HCT116 (cell line): Measurements from ENCODE around the gene ADGRE1. TPM values are rescaled to one million over a fixed set of nuclear protein-coding genes. Genes with fewer than 3 reads are reported as not detected.

Experiments
- ATAC-seq: fragments of 200-7000 bp; cut with Tn5 transposase; 2 replicates; pipeline ENCODE4 v1.9.1; 2020; ENCODE audit warnings: mild to moderate bottlenecking, moderate library complexity
- BruUV-seq: library from RNA; stranded (reverse); fragments of 400-500 nt; replicated peaks from 2 replicates; lab custom pipeline; 2021; lab: Mats Ljungman, UMichigan
- CTCF ChIA-PET: fragments of 300-600 bp; sonication (Branson Sonifier 250); formaldehyde crosslinking; loops from one replicate; lab custom pipeline; 2021; ENCODE audit warnings: antibody characterized with exemption; lab: Charles Lee
- POLR2A ChIA-PET: fragments of 300-600, 350-600 bp; sonication (Branson Sonifier 250); formaldehyde crosslinking; loops from one replicate; lab custom pipeline; 2021; ENCODE audit warnings: antibody characterized with exemption; lab: Charles Lee
- RAD21 ChIA-PET, 2 experiments: fragments of 300-600 bp; sonication (Branson Sonifier 250); formaldehyde crosslinking; loops; one replicate each; lab custom pipeline; 2023; ENCODE audit warnings: low total read pairs in 2 of 2; ENCODE audit not compliant: uncharacterized antibody in 2 of 2, unreplicated experiment in 2 of 2, low non-redundant PET in 1 of 2; lab: Charles Lee
- DNase-seq: peaks from one replicate; pipeline ENCODE4 v3.0.0-alpha.2; 2010; ENCODE audit warnings: low read depth, low spot score
- H2AFZ ChIP-seq: fragments of 200-600 bp; shearing (Covaris generic), sonication (generic); 2 replicates; pipeline ENCODE4 v1.6.1; 2017; ENCODE audit warnings: low read depth, mixed run types, mixed read lengths, antibody characterized with exemption, low read length; ENCODE audit not compliant: poor library complexity, severe bottlenecking
- H3K27ac ChIP-seq: 2 replicates; pipeline ENCODE4 v1.5.1; 2012; ENCODE audit warnings: low read depth, low read length
- H3K27me3 ChIP-seq: fragments of 200-600 bp; sonication (generic); 2 replicates; pipeline ENCODE4 v1.6.1; 2016; ENCODE audit warnings: mixed run types, low read length, mixed read lengths; ENCODE audit not compliant: insufficient read depth
- H3K36me3 ChIP-seq, 2 experiments: fragments of 200-500 bp in 1 of 2; fragments of 200-600 bp in 1 of 2; sonication (Bioruptor generic) in 1 of 2; sonication (generic) in 1 of 2; 2 replicates each; pipeline versions ENCODE4 v1.5.1 to v1.6.1; 2014 to 2016; ENCODE audit warnings: low read length in 2 of 2, inconsistent platforms in 1 of 2, mixed read lengths in 1 of 2, mixed run types in 1 of 2; ENCODE audit not compliant: insufficient read depth in 2 of 2, control insufficient read depth in 1 of 2
- H3K4me1 ChIP-seq, 2 experiments: fragments of 200-600 bp in 1 of 2; sonication (generic) in 1 of 2; 2 replicates each; pipeline versions ENCODE4 v1.5.1 to v1.6.1; 2012 to 2017; ENCODE audit warnings: low read length in 2 of 2, inconsistent platforms in 1 of 2, mild to moderate bottlenecking in 1 of 2, mixed read lengths in 1 of 2, mixed run types in 1 of 2, moderate library complexity in 1 of 2; ENCODE audit not compliant: insufficient read depth in 2 of 2, control insufficient read depth in 1 of 2
- H3K4me2 ChIP-seq: fragments of 200-600 bp; sonication (generic); 2 replicates; pipeline ENCODE4 v1.6.1; 2017; ENCODE audit warnings: mixed run types, low read length, mixed read lengths
- H3K4me3 ChIP-seq, 2 experiments: fragments of 200-600 bp in 1 of 2; sonication (generic) in 1 of 2; replicated peaks in 1 of 2; 2 replicates each; pipeline ENCODE4 v1.5.1; 2011 to 2016; ENCODE audit warnings: low read length in 2 of 2, control low read depth in 1 of 2, low read depth in 1 of 2, mild to moderate bottlenecking in 1 of 2, mixed read lengths in 1 of 2, mixed run types in 1 of 2
- H3K79me2 ChIP-seq: fragments of 200-600 bp; sonication (generic); 2 replicates; pipeline ENCODE4 v1.6.1; 2017; ENCODE audit warnings: mild to moderate bottlenecking, mixed run types, low read length, moderate library complexity, mixed read lengths; ENCODE audit not compliant: insufficient read depth
- H3K9ac ChIP-seq: fragments of 200-600 bp; sonication (generic); 2 replicates; pipeline ENCODE4 v1.6.1; 2016; ENCODE audit warnings: low read length, mixed read lengths
- H3K9me2 ChIP-seq: fragments of 200-600 bp; sonication (generic), shearing (Covaris generic); 2 replicates; pipeline ENCODE4 v1.6.1; 2017; ENCODE audit warnings: mixed run types, mild to moderate bottlenecking, moderate library complexity; ENCODE audit not compliant: insufficient read depth
- H3K9me3 ChIP-seq, 2 experiments: fragments of 200-500 bp in 1 of 2; fragments of 200-600 bp in 1 of 2; sonication (Bioruptor generic) in 1 of 2; sonication (generic) in 1 of 2; 2 replicates each; pipeline ENCODE4 v1.6.1; 2014 to 2017; ENCODE audit warnings: low read length in 2 of 2, mixed read lengths in 2 of 2, inconsistent platforms in 1 of 2, low read depth in 1 of 2, mild to moderate bottlenecking in 1 of 2, mixed run types in 1 of 2, moderate library complexity in 1 of 2; ENCODE audit not compliant: control insufficient read depth in 1 of 2, insufficient read depth in 1 of 2
- H4K20me1 ChIP-seq: fragments of 200-600 bp; sonication (generic), shearing (Covaris generic); 2 replicates; pipeline ENCODE4 v1.6.1; 2017; ENCODE audit warnings: mixed run types, mild to moderate bottlenecking, moderate library complexity; ENCODE audit not compliant: insufficient read depth
- CEBPB ChIP-seq: IDR thresholded peaks from 2 replicates; pipeline ENCODE4 v1.6.1; 2012; ENCODE audit warnings: low read depth
- EZH2 ChIP-seq: fragments of 200-600 bp; sonication (generic); IDR thresholded peaks from 2 replicates; pipeline ENCODE4 v1.6.1; 2017; ENCODE audit warnings: antibody characterized with exemption, mixed run types
- EZH2phosphoT487 ChIP-seq: fragments of 200-600 bp; IDR thresholded peaks from 2 replicates; pipeline ENCODE4 v1.6.1; 2018; ENCODE audit warnings: antibody characterized with exemption, borderline replicate concordance
- FOSL1 ChIP-seq: IDR thresholded peaks from 2 replicates; pipeline ENCODE4 v1.6.1; 2012; ENCODE audit warnings: low read depth
- JUND ChIP-seq: IDR thresholded peaks from 2 replicates; pipeline ENCODE4 v1.6.1; 2012
- RAD21 ChIP-seq: IDR thresholded peaks from 2 replicates; pipeline ENCODE4 v1.6.1; 2012; ENCODE audit warnings: low read depth, mild to moderate bottlenecking
- SIN3A ChIP-seq: IDR thresholded peaks from 2 replicates; pipeline ENCODE4 v1.6.1; 2012; ENCODE audit warnings: low read depth
- SP1 ChIP-seq: IDR thresholded peaks from 2 replicates; pipeline ENCODE4 v1.6.1; 2012; ENCODE audit warnings: low read depth
- TCF7L2 ChIP-seq: IDR thresholded peaks from 2 replicates; pipeline ENCODE4 v1.7.0; 2011; ENCODE audit warnings: borderline replicate concordance, inconsistent platforms; ENCODE audit not compliant: insufficient read depth, insufficient read length; ENCODE audit errors: extremely low read depth
- YY1 ChIP-seq: IDR thresholded peaks from 2 replicates; pipeline ENCODE4 v1.6.1; 2011; ENCODE audit warnings: low read length, low read depth, moderate library complexity, mild to moderate bottlenecking; ENCODE audit not compliant: insufficient replicate concordance; ENCODE audit errors: extremely low read depth
- ZFX ChIP-seq: fragments of 450-650 bp; IDR thresholded peaks from 2 replicates; pipeline ENCODE4 v1.6.1; 2017
- ZNF274 ChIP-seq: fragments of 200-500 bp; sonication (Bioruptor generic); IDR thresholded peaks from 2 replicates; pipeline ENCODE4 v1.6.1; 2014; ENCODE audit warnings: mild to moderate bottlenecking, low read depth, low read length, inconsistent platforms
- intact Hi-C: fragments of 100-400 bp; cut with micrococcal nuclease; formaldehyde crosslinking; loops from 2 replicates; pipeline ENCODE4 v1.10.0; 2022
- total RNA-seq: library from RNA; stranded (reverse); gene quantifications from one replicate; pipeline ENCODE4 v1.2.1, GENCODE V29; 2021; ENCODE audit not compliant: unreplicated experiment
- TF ChIP-seq, protein P1 (sequence below), 3 experiments: fragments of 200-600 bp in 1 of 3; sonication (generic) in 1 of 3; IDR thresholded peaks in 2 of 3; conservative IDR thresholded peaks in 1 of 3; 2 replicates each; pipeline ENCODE4 v1.5.1; 2012 to 2017; ENCODE audit warnings: low read depth in 2 of 3, low read length in 2 of 3, antibody characterized with exemption in 1 of 3, borderline replicate concordance in 1 of 3, control low read depth in 1 of 3, mild to moderate bottlenecking in 1 of 3, mixed read lengths in 1 of 3, mixed run types in 1 of 3, moderate library complexity in 1 of 3; ENCODE audit not compliant: insufficient read depth in 1 of 3

ADGRE1 gene
- total RNA-seq, 1 experiment from 2014 or later = not detected

- Histone ChIP-seq H3K4me2 (no peak overlapping the region), H2AFZ (no peak overlapping the region), H3K27ac (no peak overlapping the region), H4K20me1 (no peaks in the 10 kb centered on the region), H3K9me3 (peaks cover 0 to 7% of the 10 kb centered on the region in 2 experiments; a peak in 1 of 4 replicates), H3K27me3 (no peaks in the 10 kb centered on the region), H3K79me2 (no peaks in the 10 kb centered on the region), H3K4me1 (peaks cover 0 to 3% of the 10 kb centered on the region in 2 experiments; a peak in 2 of 4 replicates), H3K9ac (no peak overlapping the region), H3K36me3 (no peaks in the 10 kb centered on the region), H3K4me3 (no peak overlapping the region), H3K9me2 (no peaks in the 10 kb centered on the region)
- no TSS peak for BruUV-seq
- ChIA-PET POLR2A (no interaction called here), CTCF (interaction anchor here (1.2 kb wide), 1 partner anchor 12 kb away, joined by 3 read pairs; no protein-coding TSS in a partner anchor), RAD21 (no interaction called here)
- ATAC-seq (no peak), DNase-seq (no peak)
- no peak for TF ChIP-seq ZFX
- no peak for TF ChIP-seq RAD21
- TF ChIP-seq TCF7L2 = no peak
- TF ChIP-seq YY1 = no peak
- no peak for TF ChIP-seq EZH2phosphoT487
- TF ChIP-seq FOSL1 = no peak
- no peak for TF ChIP-seq ZNF274
- no peak for TF ChIP-seq SIN3A
- TF ChIP-seq SP1 = no peak
- TF ChIP-seq JUND = no peak
- no peak for TF ChIP-seq EZH2
- TF ChIP-seq CEBPB = no peak
- TF ChIP-seq, protein P1, sequence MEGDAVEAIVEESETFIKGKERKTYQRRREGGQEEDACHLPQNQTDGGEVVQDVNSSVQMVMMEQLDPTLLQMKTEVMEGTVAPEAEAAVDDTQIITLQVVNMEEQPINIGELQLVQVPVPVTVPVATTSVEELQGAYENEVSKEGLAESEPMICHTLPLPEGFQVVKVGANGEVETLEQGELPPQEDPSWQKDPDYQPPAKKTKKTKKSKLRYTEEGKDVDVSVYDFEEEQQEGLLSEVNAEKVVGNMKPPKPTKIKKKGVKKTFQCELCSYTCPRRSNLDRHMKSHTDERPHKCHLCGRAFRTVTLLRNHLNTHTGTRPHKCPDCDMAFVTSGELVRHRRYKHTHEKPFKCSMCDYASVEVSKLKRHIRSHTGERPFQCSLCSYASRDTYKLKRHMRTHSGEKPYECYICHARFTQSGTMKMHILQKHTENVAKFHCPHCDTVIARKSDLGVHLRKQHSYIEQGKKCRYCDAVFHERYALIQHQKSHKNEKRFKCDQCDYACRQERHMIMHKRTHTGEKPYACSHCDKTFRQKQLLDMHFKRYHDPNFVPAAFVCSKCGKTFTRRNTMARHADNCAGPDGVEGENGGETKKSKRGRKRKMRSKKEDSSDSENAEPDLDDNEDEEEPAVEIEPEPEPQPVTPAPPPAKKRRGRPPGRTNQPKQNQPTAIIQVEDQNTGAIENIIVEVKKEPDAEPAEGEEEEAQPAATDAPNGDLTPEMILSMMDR (IDR thresholded peaks at IDR 0.05 in 2 of 3, conservative IDR thresholded peaks at IDR 0.05 in 1 of 3; ENCODE audit: borderline replicate concordance in 1 of 3, insufficient read depth in 1 of 3, low read depth in 2 of 3, low read length in 2 of 3) = no peak
- intact Hi-C loops = no loop called here
Measured at GRCh38 chr19:6976197-6976596, 88.8 kb downstream of the ADGRE1 start.
